Activated CD4-positive, alpha-beta T cell treated with anti-CD3 and anti-CD28 coated beads for 36 hours (primary cell): Measurements from ENCODE around the gene FABP1. TPM values are rescaled to one million over a fixed set of nuclear protein-coding genes. Genes with fewer than 3 reads are reported as not detected.

Experiments
- ATAC-seq: fragments of 200-7000 bp; cut with Tn5 transposase; one replicate; pipeline ENCODE4 v1.10.0; 2021; ENCODE audit warnings: mild to moderate bottlenecking, moderate library complexity
- CTCF ChIA-PET: fragments of 350-600 bp; sonication (Branson Sonifier 250); formaldehyde crosslinking; loops from one replicate; lab custom pipeline; 2021; ENCODE audit warnings: antibody characterized with exemption; lab: Charles Lee
- POLR2A ChIA-PET: fragments of 350-600 bp; sonication (Branson Sonifier 250); formaldehyde crosslinking; loops from one replicate; lab custom pipeline; 2021; ENCODE audit warnings: antibody characterized with exemption, inconsistent platforms; lab: Charles Lee
- DNase-seq: peaks from one replicate; pipeline ENCODE4 v3.0.0-alpha.2; 2020
- H3K27ac Mint-ChIP-seq: one replicate; pipeline ENCODE4 v1.8.0; 2021; ENCODE audit warnings: mixed read lengths
- H3K27me3 Mint-ChIP-seq: one replicate; pipeline ENCODE4 v1.8.0; 2021; ENCODE audit warnings: mixed read lengths
- H3K36me3 Mint-ChIP-seq: one replicate; pipeline ENCODE4 v1.8.0; 2021; ENCODE audit warnings: low read depth, mixed read lengths
- H3K4me1 Mint-ChIP-seq: one replicate; pipeline ENCODE4 v1.8.0; 2021; ENCODE audit warnings: mixed read lengths
- H3K4me3 Mint-ChIP-seq: one replicate; pipeline ENCODE4 v1.8.0; 2021; ENCODE audit warnings: mild to moderate bottlenecking, moderate library complexity, mixed read lengths
- H3K9me3 Mint-ChIP-seq: one replicate; pipeline ENCODE4 v1.8.0; 2021; ENCODE audit warnings: low read depth, mixed read lengths
- intact Hi-C, 2 experiments: fragments of 100-400 bp; cut with DNase I in 1 of 2; cut with micrococcal nuclease in 1 of 2; formaldehyde crosslinking; loops; one replicate each; pipeline versions ENCODE4 v1.14.2 to v1.15.1; 2022 to 2024; cut with DNase I, micrococcal nuclease
- total RNA-seq, 2 experiments: library from RNA; stranded (reverse); gene quantifications; one replicate each; pipeline ENCODE4 v1.2.3, GENCODE V29; 2021

Gene FABP1
- total RNA-seq, 2 experiments from 2014 or later: not detected

- Mint-ChIP-seq H3K36me3 (no peaks in the 10 kb centered on the region), H3K27ac (no peak overlapping the region), H3K4me3 (no peak overlapping the region), H3K27me3 (peaks cover 3% of the 10 kb centered on the region), H3K4me1 (no peaks in the 10 kb centered on the region), H3K9me3 (no peaks in the 10 kb centered on the region)
- intact Hi-C loops: loop anchor here (1.0 to 5.0 kb wide), 5 partner anchors 100 to 160 kb away; partner anchors contain the start of gene RNU2-63P (in 2 of the 2)
- ATAC-seq (no peak), DNase-seq (no peak)
- ChIA-PET POLR2A (interaction anchor here (0.5 to 0.7 kb wide), 2 partner anchors 15 to 100 kb away, joined by 3 to 4 read pairs; no protein-coding TSS in a partner anchor), CTCF (interaction anchor here (1.0 to 3.4 kb wide), 6 partner anchors 10 to 121 kb away, joined by 3 to 78 read pairs (median 5); partner anchors contain the start of gene THNSL2)
These were observed 32.7 kb upstream of the FABP1 start for GRCh38 chr2:88160517-88160916.

- Mint-ChIP-seq H3K9me3 (no peaks in the 10 kb centered on the region), H3K36me3 (no peaks in the 10 kb centered on the region), H3K27ac (no peak overlapping the region), H3K27me3 (peaks cover 3% of the 10 kb centered on the region), H3K4me1 (no peaks in the 10 kb centered on the region), H3K4me3 (no peak overlapping the region)
- ChIA-PET POLR2A (interaction anchor here (0.5 to 0.7 kb wide), 2 partner anchors 14 to 100 kb away, joined by 3 to 4 read pairs; no protein-coding TSS in a partner anchor), CTCF (interaction anchor here (0.7 to 3.4 kb wide), 9 partner anchors 10 to 150 kb away, joined by 3 to 78 read pairs (median 4); partner anchors contain the start of gene THNSL2)
- intact Hi-C loops: loop anchor here (1.0 to 5.0 kb wide), 5 partner anchors 99 to 159 kb away; partner anchors contain the start of gene RNU2-63P (in 2 of the 2)
- ATAC-seq (peak; percentile 58), DNase-seq (peak; percentile 67)
These were observed 32.1 kb upstream of the FABP1 start for GRCh38 chr2:88159955-88160415.

GRCh38 chr2:88159481-88159880, 31.6 kb upstream of the FABP1 start:
- DNase-seq (no peak), ATAC-seq (no peak)
- no peaks in the 10 kb centered on the region for H3K9me3 Mint-ChIP-seq
- intact Hi-C loops: no loop called here
- H3K4me1 Mint-ChIP-seq: no peaks in the 10 kb centered on the region
- no peaks in the 10 kb centered on the region for H3K36me3 Mint-ChIP-seq
- ChIA-PET CTCF (interaction anchor here (0.6 to 3.4 kb wide), 9 partner anchors 13 to 149 kb away, joined by 3 to 78 read pairs (median 5); no protein-coding TSS in a partner anchor), POLR2A (no interaction called here)
- peaks cover 4% of the 10 kb centered on the region for H3K27me3 Mint-ChIP-seq
- no peak overlapping the region for H3K27ac Mint-ChIP-seq
- no peak overlapping the region for H3K4me3 Mint-ChIP-seq

- POLR2A ChIA-PET: no interaction called here
These were observed 21.1 kb upstream of the FABP1 start for GRCh38 chr2:88148929-88149438.

GRCh38 chr2:88147145-88147544, 19.3 kb upstream of the FABP1 start:
- Mint-ChIP-seq H3K27ac (no peak overlapping the region), H3K36me3 (peaks cover 5% of the 10 kb centered on the region), H3K9me3 (peaks cover 13% of the 10 kb centered on the region), H3K27me3 (peaks cover 9% of the 10 kb centered on the region), H3K4me3 (no peak overlapping the region), H3K4me1 (no peaks in the 10 kb centered on the region)
- no peak for ATAC-seq
- ChIA-PET CTCF (no interaction called here), POLR2A (no interaction called here)
- no peak for DNase-seq
- intact Hi-C loops: no loop called here

More at GRCh38 chr2:88148929-88149438, 21.1 kb upstream of the FABP1 start:
- CTCF ChIA-PET: interaction anchor here (0.8 kb wide), 1 partner anchor 87 kb away, joined by 4 read pairs; no protein-coding TSS in a partner anchor
- intact Hi-C loops: no loop called here
- no peak overlapping the region for H3K4me3 Mint-ChIP-seq
- peaks cover 14% of the 10 kb centered on the region for H3K9me3 Mint-ChIP-seq
- no peaks in the 10 kb centered on the region for H3K4me1 Mint-ChIP-seq
- no peak overlapping the region for H3K27ac Mint-ChIP-seq
- ATAC-seq: no peak
- DNase-seq: no peak
- H3K36me3 Mint-ChIP-seq: peaks cover 8% of the 10 kb centered on the region
- peaks cover 10% of the 10 kb centered on the region for H3K27me3 Mint-ChIP-seq

- H3K9me3 Mint-ChIP-seq: peaks cover 13% of the 10 kb centered on the region
- H3K27me3 Mint-ChIP-seq: peaks cover 8% of the 10 kb centered on the region
- ChIA-PET POLR2A (interaction anchor here (0.5 kb wide), 1 partner anchor 96 kb away, joined by 3 read pairs; no protein-coding TSS in a partner anchor), CTCF (interaction anchor here (1.4 kb wide), 2 partner anchors 13 to 86 kb away, joined by 5 read pairs; no protein-coding TSS in a partner anchor)
- no peaks in the 10 kb centered on the region for H3K4me1 Mint-ChIP-seq
- no peak for DNase-seq
- peaks cover 5% of the 10 kb centered on the region for H3K36me3 Mint-ChIP-seq
- ATAC-seq: no peak
- intact Hi-C loops: no loop called here
- H3K4me3 Mint-ChIP-seq: no peak overlapping the region
- no peak overlapping the region for H3K27ac Mint-ChIP-seq
These were observed 18.7 kb upstream of the FABP1 start for GRCh38 chr2:88146590-88146989.

GRCh38 chr2:88144914-88145497, 17.1 kb upstream of the FABP1 start:
- H3K4me3 Mint-ChIP-seq: no peak overlapping the region
- intact Hi-C loops: no loop called here
- DNase-seq: no peak
- peaks cover 13% of the 10 kb centered on the region for H3K9me3 Mint-ChIP-seq
- ATAC-seq: no peak
- CTCF ChIA-PET: interaction anchor here (1.4 kb wide), 2 partner anchors 15 to 85 kb away, joined by 5 read pairs; no protein-coding TSS in a partner anchor
- POLR2A ChIA-PET: interaction anchor here (0.7 kb wide), 1 partner anchor 15 kb away, joined by 3 read pairs; no protein-coding TSS in a partner anchor
- peaks cover 5% of the 10 kb centered on the region for H3K36me3 Mint-ChIP-seq
- H3K27me3 Mint-ChIP-seq: peaks cover 8% of the 10 kb centered on the region
- no peak overlapping the region for H3K27ac Mint-ChIP-seq
- H3K4me1 Mint-ChIP-seq: no peaks in the 10 kb centered on the region

GRCh38 chr2:88144271-88144670, 16.4 kb upstream of the FABP1 start:
- ChIA-PET POLR2A (no interaction called here), CTCF (interaction anchor here (0.5 kb wide), 1 partner anchor 76 kb away, joined by 3 read pairs; no protein-coding TSS in a partner anchor)
- H3K27me3 Mint-ChIP-seq: peaks cover 10% of the 10 kb centered on the region
- H3K4me3 Mint-ChIP-seq: no peak overlapping the region
- peaks cover 12% of the 10 kb centered on the region for H3K9me3 Mint-ChIP-seq
- H3K4me1 Mint-ChIP-seq: no peaks in the 10 kb centered on the region
- intact Hi-C loops: no loop called here
- ATAC-seq: no peak
- no peak overlapping the region for H3K27ac Mint-ChIP-seq
- H3K36me3 Mint-ChIP-seq: peaks cover 4% of the 10 kb centered on the region
- DNase-seq: no peak

- DNase-seq: no peak
- peaks cover 7% of the 10 kb centered on the region for H3K9me3 Mint-ChIP-seq
- ATAC-seq: no peak
- ChIA-PET POLR2A (interaction anchor here (0.7 kb wide), 1 partner anchor 9 kb away, joined by 11 read pairs; no protein-coding TSS in a partner anchor), CTCF (interaction anchor here (2.0 kb wide), 1 partner anchor 81 kb away, joined by 5 read pairs; no protein-coding TSS in a partner anchor)
- intact Hi-C loops: no loop called here
- H3K4me1 Mint-ChIP-seq: no peaks in the 10 kb centered on the region
- H3K4me3 Mint-ChIP-seq: no peak overlapping the region
- no peak overlapping the region for H3K27ac Mint-ChIP-seq
- H3K27me3 Mint-ChIP-seq: peaks cover 14% of the 10 kb centered on the region
- no peaks in the 10 kb centered on the region for H3K36me3 Mint-ChIP-seq
These were observed 14.1 kb upstream of the FABP1 start for GRCh38 chr2:88141952-88142351.

GRCh38 chr2:88139804-88140203, 11.9 kb upstream of the FABP1 start:
- H3K27me3 Mint-ChIP-seq: peaks cover 22% of the 10 kb centered on the region
- H3K27ac Mint-ChIP-seq: no peak overlapping the region
- ATAC-seq (no peak), DNase-seq (no peak)
- no peak overlapping the region for H3K4me3 Mint-ChIP-seq
- ChIA-PET CTCF (no interaction called here), POLR2A (no interaction called here)
- no peaks in the 10 kb centered on the region for H3K36me3 Mint-ChIP-seq
- intact Hi-C loops: no loop called here
- no peaks in the 10 kb centered on the region for H3K4me1 Mint-ChIP-seq
- peaks cover 7% of the 10 kb centered on the region for H3K9me3 Mint-ChIP-seq

GRCh38 chr2:88139203-88139702, 11.4 kb upstream of the FABP1 start:
- no peak for ATAC-seq
- intact Hi-C loops: no loop called here
- Mint-ChIP-seq H3K4me3 (no peak overlapping the region), H3K27me3 (peaks cover 21% of the 10 kb centered on the region), H3K4me1 (no peaks in the 10 kb centered on the region), H3K9me3 (peaks cover 7% of the 10 kb centered on the region), H3K27ac (no peak overlapping the region), H3K36me3 (no peaks in the 10 kb centered on the region)
- POLR2A ChIA-PET: no interaction called here
- CTCF ChIA-PET: no interaction called here
- DNase-seq: no peak
